Measurements from ENCODE around the gene ZNRF2. TPM values are rescaled to one million over a fixed set of nuclear protein-coding genes. Genes with fewer than 3 reads are reported as not detected.

ZNRF2 gene
- polyA plus RNA-seq, 1 donor (not counting 4 experiments of a cell fraction or from before 2014, with no cell fraction given): 7.0 TPM

DNA sequence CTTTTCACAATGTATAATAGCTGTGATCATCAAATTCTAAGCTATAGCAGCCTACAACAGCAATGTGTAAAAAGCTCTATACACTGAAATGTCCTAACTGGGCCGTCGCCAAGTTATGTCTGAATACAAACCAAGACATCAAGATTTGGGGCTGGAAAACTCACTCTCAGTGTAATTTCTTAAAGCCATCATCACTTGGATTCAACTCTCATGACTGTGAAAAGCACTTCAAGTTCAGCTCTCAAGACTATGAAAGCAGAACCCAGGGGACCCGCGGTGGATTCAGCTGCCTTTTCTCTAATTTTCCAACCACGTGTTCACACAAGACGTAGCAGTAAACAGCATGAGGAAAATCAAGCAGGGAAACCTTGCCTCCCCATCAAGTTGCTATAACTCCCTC, 15.8 kb upstream of the ZNRF2 start:
- H3K4me2 ChIP-seq (ENCODE audit: control insufficient read depth, extremely low read depth, insufficient read depth, low read depth, low read length): no peak overlapping the region
- H3K4me3 ChIP-seq (ENCODE audit: control insufficient read depth in 2 of 3, extremely low read depth in 1 of 3, insufficient read depth in 2 of 3, low read depth in 1 of 3, low read length in 3 of 3): no peak overlapping the region
- no peaks in the 10 kb centered on the region for H4K20me1 ChIP-seq (ENCODE audit: control insufficient read depth, extremely low read depth, insufficient read depth, low read length)
- H3K36me3 ChIP-seq (ENCODE audit: control insufficient read depth in 2 of 2, extremely low read depth in 1 of 2, insufficient read depth in 2 of 2, low read length in 2 of 2): no peaks in the 10 kb centered on the region
- H3K79me2 ChIP-seq (ENCODE audit: control insufficient read depth, insufficient read depth, low read length): no peaks in the 10 kb centered on the region
- dilution Hi-C loops (cut with MboI; ENCODE audit: extremely low pct_ligation_motif_present, low sequenced_read_pairs): no loop called here
- no peak overlapping the region for H2AFZ ChIP-seq (ENCODE audit: control insufficient read depth, low read length)
- no peak for DNase-seq (ENCODE audit: low read depth, low spot score)
- H3K9me3 ChIP-seq (ENCODE audit: control insufficient read depth, low read depth, low read length): no peaks in the 10 kb centered on the region
- no peaks in the 10 kb centered on the region for H3K27me3 ChIP-seq (ENCODE audit: control insufficient read depth, extremely low read depth, insufficient read depth, low read length)
- no peak for FAIRE-seq
- no peak overlapping the region for H3K27ac ChIP-seq (ENCODE audit: control insufficient read depth, insufficient read depth, low read length)
- H3K4me1 ChIP-seq (ENCODE audit: control insufficient read depth, extremely low read depth, insufficient read depth, low read length): no peaks in the 10 kb centered on the region
- no peak for TF ChIP-seq EZH2 (IDR thresholded peaks at IDR 0.05; ENCODE audit: low read length)
- TF ChIP-seq, protein P1, sequence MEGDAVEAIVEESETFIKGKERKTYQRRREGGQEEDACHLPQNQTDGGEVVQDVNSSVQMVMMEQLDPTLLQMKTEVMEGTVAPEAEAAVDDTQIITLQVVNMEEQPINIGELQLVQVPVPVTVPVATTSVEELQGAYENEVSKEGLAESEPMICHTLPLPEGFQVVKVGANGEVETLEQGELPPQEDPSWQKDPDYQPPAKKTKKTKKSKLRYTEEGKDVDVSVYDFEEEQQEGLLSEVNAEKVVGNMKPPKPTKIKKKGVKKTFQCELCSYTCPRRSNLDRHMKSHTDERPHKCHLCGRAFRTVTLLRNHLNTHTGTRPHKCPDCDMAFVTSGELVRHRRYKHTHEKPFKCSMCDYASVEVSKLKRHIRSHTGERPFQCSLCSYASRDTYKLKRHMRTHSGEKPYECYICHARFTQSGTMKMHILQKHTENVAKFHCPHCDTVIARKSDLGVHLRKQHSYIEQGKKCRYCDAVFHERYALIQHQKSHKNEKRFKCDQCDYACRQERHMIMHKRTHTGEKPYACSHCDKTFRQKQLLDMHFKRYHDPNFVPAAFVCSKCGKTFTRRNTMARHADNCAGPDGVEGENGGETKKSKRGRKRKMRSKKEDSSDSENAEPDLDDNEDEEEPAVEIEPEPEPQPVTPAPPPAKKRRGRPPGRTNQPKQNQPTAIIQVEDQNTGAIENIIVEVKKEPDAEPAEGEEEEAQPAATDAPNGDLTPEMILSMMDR (optimal IDR thresholded peaks at IDR 0.05 in 1 of 3, IDR thresholded peaks at IDR 0.05 in 1 of 3, conservative IDR thresholded peaks at IDR 0.05 in 1 of 3; ENCODE audit: extremely low read depth in 1 of 3, insufficient read depth in 2 of 3, low read length in 3 of 3): no peak
- no peaks in the 10 kb centered on the region for H3K9me1 ChIP-seq (ENCODE audit: control insufficient read depth, extremely low read depth, insufficient read depth, low read length)
- H3K9ac ChIP-seq (ENCODE audit: control insufficient read depth, extremely low read depth, insufficient read depth, low read length): no peak overlapping the region

DNA sequence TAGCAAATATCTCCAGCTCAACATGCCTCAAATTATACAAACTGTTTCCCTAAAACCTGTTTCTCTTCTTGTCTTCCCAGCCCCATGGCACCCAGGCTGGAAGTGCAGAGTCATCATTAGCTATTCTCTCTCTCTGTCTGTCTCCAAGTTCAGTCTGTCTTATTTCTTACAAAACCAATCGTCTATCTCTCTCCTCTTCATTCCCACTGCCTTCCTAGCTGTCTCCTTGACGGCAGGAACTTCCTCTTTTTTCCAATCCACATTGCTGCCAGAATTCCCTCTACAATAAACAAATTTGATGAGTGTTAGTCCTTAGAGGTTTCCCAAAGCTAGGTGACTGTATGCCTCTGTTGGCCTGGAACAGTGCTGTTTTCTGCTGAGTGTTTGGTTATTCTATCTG, 14.9 kb upstream of the ZNRF2 start:
- Histone ChIP-seq H3K36me3 (ENCODE audit: control insufficient read depth in 2 of 2, extremely low read depth in 1 of 2, insufficient read depth in 2 of 2, low read length in 2 of 2) (no peaks in the 10 kb centered on the region), H3K9me3 (ENCODE audit: control insufficient read depth, low read depth, low read length) (no peaks in the 10 kb centered on the region), H3K4me2 (ENCODE audit: control insufficient read depth, extremely low read depth, insufficient read depth, low read depth, low read length) (no peak overlapping the region), H4K20me1 (ENCODE audit: control insufficient read depth, extremely low read depth, insufficient read depth, low read length) (no peaks in the 10 kb centered on the region), H3K27me3 (ENCODE audit: control insufficient read depth, extremely low read depth, insufficient read depth, low read length) (no peaks in the 10 kb centered on the region), H2AFZ (ENCODE audit: control insufficient read depth, low read length) (no peak overlapping the region), H3K79me2 (ENCODE audit: control insufficient read depth, insufficient read depth, low read length) (no peaks in the 10 kb centered on the region), H3K9me1 (ENCODE audit: control insufficient read depth, extremely low read depth, insufficient read depth, low read length) (no peaks in the 10 kb centered on the region), H3K4me3 (ENCODE audit: control insufficient read depth in 2 of 3, extremely low read depth in 1 of 3, insufficient read depth in 2 of 3, low read depth in 1 of 3, low read length in 3 of 3) (no peak overlapping the region), H3K9ac (ENCODE audit: control insufficient read depth, extremely low read depth, insufficient read depth, low read length) (no peak overlapping the region), H3K4me1 (ENCODE audit: control insufficient read depth, extremely low read depth, insufficient read depth, low read length) (no peaks in the 10 kb centered on the region), H3K27ac (ENCODE audit: control insufficient read depth, insufficient read depth, low read length) (no peak overlapping the region)
- dilution Hi-C loops (cut with MboI; ENCODE audit: extremely low pct_ligation_motif_present, low sequenced_read_pairs): no loop called here
- TF ChIP-seq, protein P1 (optimal IDR thresholded peaks at IDR 0.05 in 1 of 3, IDR thresholded peaks at IDR 0.05 in 1 of 3, conservative IDR thresholded peaks at IDR 0.05 in 1 of 3; ENCODE audit: extremely low read depth in 1 of 3, insufficient read depth in 2 of 3, low read length in 3 of 3): no peak
- no peak for TF ChIP-seq EZH2 (IDR thresholded peaks at IDR 0.05; ENCODE audit: low read length)
- no peak for FAIRE-seq
- no peak for DNase-seq (ENCODE audit: low read depth, low spot score)
